ENCODE results near the gene BCAP31. TPM values are rescaled to one million over a fixed set of nuclear protein-coding genes. Genes with fewer than 3 reads are reported as not detected.
A peak's percentile ranks its signal among the peaks of the same experiment; 100 is the strongest.

BCAP31 gene
- total and polyA plus RNA-seq, 11 donors, result 59.9 to 162 (median 102) TPM

- ATAC-seq (no peak), DNase-seq (peak in 1 of 5 donors; percentile 23)
- intact Hi-C loops (cut with DNase I), result loop anchor here in 9 of 10 donors (1.0 to 5.0 kb wide), 5 partner anchors 183 to 768 kb away; no protein-coding TSS in a partner anchor
- Histone ChIP-seq H3K4me1 (peaks cover 0 to 26% (median 5%) of the 10 kb centered on the region in 12 donors), H3K4me3 (no peak overlapping the region), H3K27me3 (peaks cover 0 to 4% (median 0%) of the 10 kb centered on the region in 9 donors), H3K9me3 (no peaks in the 10 kb centered on the region), H3K27ac (peak overlapping the region in 7 of 12 donors; percentile 9 to 81 (median 28)), H3K36me3 (no peaks in the 10 kb centered on the region)
- no peak for TF ChIP-seq POLR2A (IDR thresholded peaks at IDR 0.05)
- TF ChIP-seq CTCF (IDR thresholded peaks at IDR 0.05), result no peak
- 83 to 100% (median 89%) methylated on average over 2 to 7 of the region's 7 CpGs for WGBS, 4 donors
Observed at GRCh38 chrX:153764786-153765137, 40.6 kb upstream of the BCAP31 start.

GRCh38 chrX:153763989-153764755 lies 40.0 kb upstream of the BCAP31 start, which contains the start of gene PLXNB3:
Gene PLXNB3 (plus strand): TSS chrX:153764249. CDS start chrX:153765536, 1,287 bp downstream.
- peaks cover 0 to 26% (median 5%) of the 10 kb centered on the region in 12 donors for H3K4me1 ChIP-seq
- intact Hi-C loops (cut with DNase I), result loop anchor here (1.0 to 5.0 kb wide), 6 partner anchors 183 to 768 kb away; no protein-coding TSS in a partner anchor
- 27 to 67% (median 38%) methylated on average over 12 to 26 of the region's 26 CpGs for WGBS, 4 donors
- H3K36me3 ChIP-seq, result no peaks in the 10 kb centered on the region
- DNase-seq, result peak; percentile 66 to 88 (median 75)
- peak within 1 kb of the TSS in 3 of 12 donors; percentile 3 to 21 (median 19) for H3K4me3 ChIP-seq
- TF ChIP-seq CTCF (IDR thresholded peaks at IDR 0.05) (peak; percentile 68 to 93 (median 78)), POLR2A (IDR thresholded peaks at IDR 0.05) (no peak)
- peaks cover 0 to 4% (median 0%) of the 10 kb centered on the region in 9 donors for H3K27me3 ChIP-seq
- peak within 1 kb of the TSS in 7 of 12 donors; percentile 9 to 81 (median 28) for H3K27ac ChIP-seq
- peak; percentile 52 to 89 (median 81) for ATAC-seq
- H3K9me3 ChIP-seq, result no peaks in the 10 kb centered on the region

DNA sequence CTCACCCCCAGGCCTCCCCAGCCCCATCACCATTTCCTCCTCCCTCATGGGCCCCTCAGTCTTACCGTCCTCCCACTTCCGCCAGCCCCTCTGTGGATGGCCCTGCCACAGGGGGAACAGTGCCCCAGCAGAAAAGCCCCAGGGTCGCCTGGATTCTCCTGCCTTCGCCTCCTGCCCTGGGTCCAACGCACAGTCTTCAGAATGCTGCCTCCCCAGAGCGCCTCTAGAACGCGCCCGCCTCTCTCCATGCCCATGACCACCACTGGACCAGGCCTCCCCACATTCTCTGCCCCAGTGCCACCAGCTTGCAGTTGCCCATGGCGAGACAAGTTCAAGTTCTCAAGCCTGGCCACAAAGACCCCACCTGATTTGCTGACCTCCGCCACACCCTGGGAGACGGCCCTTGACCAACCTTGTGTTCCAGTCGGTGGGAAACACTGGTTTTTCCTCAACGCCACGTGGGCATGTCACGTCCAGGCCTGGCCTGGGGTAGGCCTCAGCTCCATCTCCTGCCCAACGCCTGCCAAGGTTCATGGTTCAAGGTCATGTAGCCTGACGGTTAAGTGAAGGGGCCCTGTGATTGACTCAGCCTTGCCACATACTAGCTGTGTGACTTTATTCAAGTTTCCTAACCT lies 39.2 kb upstream of the BCAP31 start:
- Histone ChIP-seq H3K27ac (no peak overlapping the region), H3K4me3 (no peak overlapping the region), H3K36me3 (no peaks in the 10 kb centered on the region), H3K4me1 (peaks cover 0 to 26% (median 5%) of the 10 kb centered on the region in 12 donors), H3K9me3 (no peaks in the 10 kb centered on the region), H3K27me3 (peaks cover 0 to 4% (median 0%) of the 10 kb centered on the region in 9 donors)
- DNase-seq (peak in 2 of 5 donors; percentile 6 to 17), ATAC-seq (no peak)
- 86 to 89% (median 87%) methylated on average over 18 of the region's 18 CpGs for WGBS, 4 donors
- intact Hi-C loops (cut with DNase I), result loop anchor here in 7 of 10 donors (2.0 to 5.0 kb wide), 3 partner anchors 189 to 769 kb away; no protein-coding TSS in a partner anchor
- TF ChIP-seq POLR2A (IDR thresholded peaks at IDR 0.05), result no peak
- no peak for TF ChIP-seq CTCF (IDR thresholded peaks at IDR 0.05)

Measured in heart left ventricle (tissue), 16 donors.